Dermis microvascular lymphatic vessel endothelial cell (primary cell): Measurements from ENCODE around the gene ZNF528. TPM values are rescaled to one million over a fixed set of nuclear protein-coding genes. Genes with fewer than 3 reads are reported as not detected.
A peak's percentile ranks its signal among the peaks of the same experiment; 100 is the strongest.

Experiments used
- DNase-seq, 2 donors: peaks; one replicate each; pipeline versions ENCODE4 v3.0.0 to v3.0.0-alpha.2; 2010; ENCODE audit warnings: low read depth in 2 of 2
- total RNA-seq: library from RNA; depleted of rRNA; stranded (reverse); fragments of >200 nt; gene quantifications from 2 replicates; pipeline ENCODE4 v1.2.1, GENCODE V29; 2014

The ZNF528 gene
- total RNA-seq, result 7.3 and 9.1 TPM in 2 replicates

DNA sequence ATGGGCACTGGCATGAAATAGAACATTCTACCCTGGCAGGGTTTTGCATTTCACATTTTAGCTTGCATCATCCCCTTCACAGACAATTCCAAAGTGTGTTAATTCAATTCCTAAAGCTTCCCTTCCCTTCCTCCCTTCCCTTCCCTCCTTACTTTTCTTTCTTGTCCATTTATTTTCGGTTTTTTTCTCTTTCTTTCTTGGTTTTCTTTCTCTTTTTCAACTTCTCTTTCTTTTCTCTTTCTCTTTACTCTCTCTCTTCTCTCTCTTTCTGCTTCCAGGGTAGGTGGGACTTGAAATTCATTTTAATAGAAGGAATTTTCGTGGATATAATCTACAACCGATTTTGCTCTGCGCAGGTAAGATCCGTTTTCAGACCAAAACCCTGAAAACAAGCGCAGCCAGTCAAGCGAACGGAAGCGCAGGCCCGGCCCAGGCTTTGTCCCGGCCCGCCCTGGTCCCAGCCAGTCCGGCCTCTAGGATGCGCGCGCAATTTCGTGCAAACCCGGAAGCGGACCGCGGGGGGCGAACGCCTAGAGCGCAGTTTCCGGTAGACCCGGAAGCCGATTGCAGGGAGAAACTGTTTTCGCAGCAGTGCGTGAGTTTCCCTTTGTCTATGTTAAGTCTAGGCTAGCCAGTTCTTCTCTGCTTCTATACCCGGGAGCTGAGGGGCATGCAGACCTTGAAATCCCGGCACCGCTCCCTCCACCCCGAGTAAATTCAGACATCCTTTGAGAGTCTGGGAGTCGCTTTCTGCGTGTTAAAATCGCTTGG lies at the start of gene ZNF528:
ZNF528 (plus strand) TSS at position 540 of the 771 bp plus-strand sequence. CDS start 4,165 bp downstream, outside the sequence.
- peak; percentile 90 to 95 for DNase-seq

DNA sequence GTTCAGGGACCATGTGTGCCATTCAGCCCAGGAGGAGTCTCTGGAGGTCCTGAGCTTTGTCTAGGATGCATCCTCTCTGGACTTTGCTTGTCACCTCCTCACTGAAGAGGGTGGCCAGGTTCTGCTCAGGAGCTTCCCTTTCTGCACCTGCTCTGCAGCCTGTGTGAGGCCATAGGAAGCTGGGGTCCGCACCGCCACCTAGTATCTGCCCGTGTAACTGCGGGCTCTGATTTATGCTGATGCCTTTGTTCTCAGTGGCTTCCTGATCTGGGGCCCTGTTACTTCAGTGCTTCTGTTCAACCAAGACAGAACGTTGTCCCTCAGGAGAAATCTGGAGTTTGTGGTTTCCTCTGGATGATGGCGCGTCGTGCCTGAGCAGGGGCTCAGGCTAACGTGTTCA lies 46.1 kb upstream of the ZNF528 start:
- no peak for DNase-seq

DNA sequence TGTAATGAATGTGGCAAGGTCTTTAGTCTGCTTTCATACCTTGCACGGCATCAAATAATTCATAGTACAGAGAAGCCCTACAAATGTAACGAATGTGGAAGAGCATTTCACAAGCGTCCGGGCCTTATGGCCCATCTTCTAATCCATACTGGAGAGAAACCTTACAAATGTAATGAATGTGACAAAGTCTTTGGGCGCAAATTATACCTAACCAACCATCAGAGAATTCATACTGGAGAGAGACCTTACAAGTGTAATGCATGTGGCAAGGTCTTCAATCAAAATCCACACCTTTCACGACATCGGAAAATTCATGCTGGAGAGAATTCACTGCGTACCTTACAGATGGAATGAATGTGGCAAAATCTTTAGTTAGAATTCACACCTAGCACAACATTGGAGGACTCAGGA lies 31.2 kb upstream of the ZNF528 start:
- no peak for DNase-seq

DNA sequence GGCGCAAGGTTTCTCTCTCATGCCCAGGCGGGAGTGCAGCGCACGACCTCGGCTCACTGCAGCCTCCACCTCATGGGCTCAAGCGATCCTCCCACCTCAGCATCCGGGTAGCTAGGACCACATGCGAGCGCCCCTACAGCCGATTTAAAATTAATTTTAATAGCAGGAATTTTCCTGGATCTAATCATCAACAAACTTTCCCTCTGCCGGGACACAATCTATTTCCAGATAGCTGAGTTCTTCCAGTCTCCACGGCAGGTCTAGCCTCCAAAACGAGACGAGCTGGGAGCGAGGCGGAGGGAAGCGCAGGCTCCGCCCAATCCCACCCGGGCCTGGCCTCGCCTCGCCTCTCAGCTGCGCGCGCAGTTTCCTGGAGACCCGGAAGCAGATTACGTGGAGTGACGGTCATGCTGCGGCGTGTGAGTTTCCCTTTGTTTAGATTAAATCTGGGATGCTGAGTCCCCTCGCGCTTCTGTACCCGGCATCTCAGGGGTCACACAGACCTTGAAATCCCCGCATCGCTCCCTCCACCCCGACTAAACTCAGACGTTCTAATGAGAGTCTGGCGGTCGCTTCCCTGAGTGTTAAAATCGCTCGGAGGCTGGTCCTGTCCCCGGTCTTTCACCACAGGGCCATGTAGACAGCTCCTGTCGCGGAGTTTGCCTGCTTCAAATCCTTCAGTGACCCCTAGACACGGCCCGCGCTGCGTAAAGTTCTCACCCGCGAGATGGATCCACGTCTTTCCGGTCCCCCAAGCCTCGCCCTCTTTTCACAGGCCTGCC lies 27.9 kb upstream of the ZNF528 start, which contains the start of gene ZNF880:
ZNF880 (plus strand) TSS at position 365 of the 782 bp plus-strand sequence; CDS start at position 408, 43 bp downstream.
- peak; percentile 84 to 93 for DNase-seq

DNA sequence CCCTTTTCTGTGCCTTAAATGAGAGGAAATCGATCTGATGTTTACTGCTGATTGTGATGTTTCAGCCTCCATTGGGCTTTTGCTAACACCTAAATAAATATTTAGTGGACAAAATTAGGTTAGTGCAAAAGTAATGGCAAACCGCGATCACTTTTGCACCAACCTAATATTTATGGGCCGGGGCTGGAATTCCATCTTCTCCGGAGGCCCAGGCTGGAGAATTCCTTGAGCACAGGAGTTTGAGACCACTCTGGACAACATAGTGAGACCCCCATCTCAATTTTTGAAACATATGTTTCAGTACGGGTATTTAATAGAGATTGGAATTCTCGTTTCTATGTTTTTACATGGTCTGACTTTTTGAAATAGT lies 27.3 kb upstream of the ZNF528 start:
- DNase-seq, result no peak

DNA sequence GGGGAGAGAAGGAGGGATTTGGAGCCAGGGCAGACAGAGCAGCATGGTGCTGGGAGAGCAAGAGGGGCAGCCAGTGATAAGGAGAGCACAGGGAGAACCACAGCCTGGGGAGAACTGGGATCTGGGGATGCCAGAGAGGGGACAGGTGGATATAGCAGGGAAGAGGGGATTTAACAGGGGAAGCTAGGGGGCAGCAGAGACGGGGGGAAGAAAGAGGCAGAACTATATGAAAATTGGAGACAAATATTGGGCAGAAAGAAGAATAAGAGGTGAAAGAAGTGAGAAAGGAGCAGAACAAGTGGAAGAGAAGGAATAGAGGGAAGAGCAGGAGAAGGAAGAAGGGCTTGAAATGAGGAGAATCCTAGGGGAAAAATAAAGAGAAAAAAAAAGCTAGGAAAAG lies 6.5 kb upstream of the ZNF528 start:
- no peak for DNase-seq

DNA sequence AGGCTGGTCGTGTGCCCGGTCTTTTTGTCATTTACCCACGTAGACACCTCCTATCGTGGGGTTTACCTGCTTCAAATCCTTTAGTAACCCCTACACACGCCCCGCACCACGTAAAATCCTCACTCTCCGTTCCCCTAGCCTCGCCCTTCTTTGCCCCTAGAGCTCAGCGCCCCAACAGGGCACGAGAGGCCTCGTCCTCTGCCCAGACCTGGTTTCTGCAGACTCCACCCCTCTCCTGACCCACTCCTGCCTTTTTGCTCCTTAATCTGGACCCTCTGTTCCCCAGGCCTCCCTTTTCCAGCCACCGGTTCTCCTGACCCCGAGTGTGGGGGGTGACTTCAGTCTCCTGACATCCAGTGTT lies 412 bp downstream of the ZNF528 start:
- no peak for DNase-seq

DNA sequence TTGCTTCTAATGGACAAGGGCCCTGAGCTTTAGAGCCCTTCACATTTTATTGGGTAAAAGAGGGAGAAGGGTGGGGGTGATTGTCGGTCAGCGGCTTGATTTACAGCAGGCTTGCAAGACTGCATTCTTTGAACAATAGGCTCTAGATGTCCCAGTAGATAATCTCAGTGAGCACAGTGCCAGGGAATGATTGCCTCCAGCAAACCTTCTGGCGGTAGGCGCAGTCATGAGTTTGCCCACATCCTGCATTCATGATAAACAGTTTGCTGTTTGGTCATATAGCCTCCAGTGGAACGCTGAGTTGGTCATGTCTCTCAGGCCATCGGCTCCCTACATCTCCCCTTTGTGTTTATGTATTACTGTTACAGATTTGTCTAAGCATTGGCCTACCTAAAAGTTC lies 12.6 kb downstream of the ZNF528 start:
- DNase-seq, result no peak

DNA sequence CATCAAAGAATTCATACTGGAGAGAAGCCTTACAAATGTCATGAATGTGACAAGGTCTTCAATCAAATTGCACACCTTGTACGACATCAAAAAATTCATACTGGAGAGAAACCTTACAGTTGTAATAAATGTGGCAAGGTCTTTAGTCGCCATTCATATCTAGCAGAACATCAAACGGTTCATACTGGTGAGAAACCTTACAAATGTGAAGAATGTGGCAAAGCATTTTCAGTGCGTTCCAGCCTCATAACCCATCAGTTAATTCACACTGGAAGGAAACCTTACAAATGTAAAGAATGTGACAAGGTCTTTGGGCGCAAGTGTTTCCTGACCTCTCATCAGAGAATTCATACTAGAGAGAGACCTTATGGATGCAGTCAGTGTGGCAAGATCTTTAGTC lies 18.1 kb downstream of the ZNF528 start:
- no peak for DNase-seq

DNA sequence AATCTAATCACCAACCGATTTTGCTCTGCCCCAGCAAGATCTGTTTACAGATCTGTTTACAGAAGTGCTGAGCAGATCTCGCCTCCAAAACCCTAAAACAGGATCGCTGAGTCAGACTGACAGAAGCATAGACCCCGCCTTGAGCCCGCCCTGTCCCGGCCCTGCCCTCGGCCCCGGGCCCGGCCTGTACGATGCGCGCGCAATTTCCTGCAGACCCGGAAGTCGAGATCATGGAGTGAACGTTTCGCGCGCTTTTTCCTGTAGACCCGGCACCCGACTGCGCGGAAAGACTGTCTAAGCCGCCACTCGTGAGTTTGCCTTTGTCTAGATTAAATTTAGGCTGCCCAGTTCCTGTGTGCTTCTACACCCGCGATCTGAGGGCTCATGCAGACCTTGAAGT lies 31.3 kb downstream of the ZNF528 start, which contains the start of gene ZNF534:
ZNF534 (plus strand) TSS at position 212 of the 400 bp plus-strand sequence. CDS start 2,327 bp downstream, outside the sequence.
- no peak for DNase-seq

DNA sequence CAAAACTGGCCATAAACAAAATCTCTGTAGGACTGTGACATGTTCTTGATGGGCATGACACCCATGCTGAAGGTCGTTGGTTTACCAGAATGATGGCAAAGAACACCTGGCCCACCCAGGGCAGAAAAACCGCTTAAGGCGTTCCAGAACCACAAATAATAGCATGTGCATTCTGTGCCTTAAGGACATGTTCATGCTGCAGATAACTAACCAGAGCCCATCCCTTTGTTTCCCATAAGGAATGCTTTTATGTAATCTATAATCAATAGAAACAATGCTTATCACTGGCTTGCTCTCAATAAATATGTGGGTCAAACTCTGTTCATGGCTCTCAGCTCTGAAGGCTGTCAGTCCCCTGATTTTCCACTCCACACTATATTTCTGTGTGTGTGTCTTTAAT lies 44.5 kb downstream of the ZNF528 start:
- no peak for DNase-seq

DNA sequence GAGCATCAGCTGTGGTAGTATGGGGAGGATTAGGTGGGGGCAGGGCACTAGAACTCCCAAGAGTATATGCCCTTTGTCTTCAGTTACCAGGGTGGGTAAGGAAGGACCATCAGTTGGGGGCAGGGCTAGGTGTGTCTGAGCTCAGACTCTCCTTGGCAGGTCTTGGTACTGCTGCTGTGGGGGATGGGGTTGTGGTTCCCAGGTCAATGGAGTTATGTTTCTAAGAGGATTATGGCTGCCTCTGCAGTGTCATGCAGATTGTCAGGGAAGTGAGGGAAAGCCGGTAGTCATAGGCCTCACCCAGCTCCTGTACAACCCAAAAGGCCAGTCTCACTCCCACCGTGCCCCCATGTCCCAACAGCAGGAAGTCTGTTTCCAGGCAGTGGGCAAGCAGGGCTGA lies 46.9 kb downstream of the ZNF528 start:
- no peak for DNase-seq

DNA sequence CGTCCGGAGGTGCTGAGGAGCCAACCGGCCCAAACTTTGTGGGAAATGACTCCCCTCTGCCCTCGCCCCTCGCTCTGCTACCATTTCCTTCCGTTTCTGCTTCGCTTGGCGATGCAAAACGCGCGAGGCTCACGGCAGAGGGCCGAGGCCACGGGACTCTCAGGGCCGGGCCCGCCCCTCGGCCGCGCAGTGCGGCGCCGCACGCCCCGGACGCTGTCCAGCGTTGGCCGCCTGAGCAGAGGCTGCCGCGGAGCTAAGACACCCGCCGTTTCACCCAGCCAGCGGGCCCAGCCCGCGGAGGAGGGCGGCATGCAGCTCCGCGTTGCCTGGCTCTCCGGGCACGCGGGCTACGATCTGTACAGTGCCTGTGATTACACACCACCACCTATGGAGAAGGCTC lies 53.6 kb downstream of the ZNF528 start:
- DNase-seq, result no peak

DNA sequence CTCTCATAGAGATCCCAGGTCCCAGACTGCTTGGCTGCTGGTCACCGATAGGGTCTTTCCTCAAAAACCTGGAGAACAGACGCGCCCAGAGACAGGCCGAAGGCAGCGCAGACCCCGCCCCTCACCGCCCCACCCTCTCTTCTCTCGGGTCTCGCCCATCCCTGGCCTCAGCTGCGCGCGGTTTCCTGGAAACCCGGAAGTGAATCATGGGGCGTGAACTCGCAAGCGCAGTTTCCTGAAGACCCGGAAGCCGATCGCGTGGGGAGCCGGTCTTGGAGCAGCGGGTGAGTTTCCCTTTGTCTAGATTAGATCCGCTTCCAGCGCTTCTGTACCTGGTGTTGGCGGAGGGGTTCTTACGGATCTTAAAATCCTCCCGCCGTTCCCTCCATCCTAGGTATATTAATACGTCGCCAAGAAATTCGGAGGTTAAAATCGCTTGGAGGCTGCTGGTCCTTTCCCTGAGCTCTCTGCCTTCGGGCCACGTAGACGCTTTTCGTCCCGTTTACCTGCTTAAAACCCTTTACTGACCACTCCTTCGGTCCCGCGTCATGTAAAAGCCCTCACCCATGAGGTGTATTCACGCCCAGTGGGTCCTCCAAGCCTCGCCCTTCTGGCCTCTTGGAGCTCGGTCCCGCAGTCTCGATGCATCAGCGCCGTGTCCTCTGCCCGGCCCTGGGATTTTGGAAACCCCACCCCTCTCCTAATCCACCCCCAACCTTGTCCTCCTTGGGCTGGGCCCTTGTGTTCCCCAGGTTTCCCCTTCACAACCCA lies 55.9 kb downstream of the ZNF528 start, which contains the start of gene ZNF578:
ZNF578 (plus strand) TSS at position 230 of the 771 bp plus-strand sequence. CDS start 48,293 bp downstream, outside the sequence.
- DNase-seq, result peak; percentile 38 to 84

DNA sequence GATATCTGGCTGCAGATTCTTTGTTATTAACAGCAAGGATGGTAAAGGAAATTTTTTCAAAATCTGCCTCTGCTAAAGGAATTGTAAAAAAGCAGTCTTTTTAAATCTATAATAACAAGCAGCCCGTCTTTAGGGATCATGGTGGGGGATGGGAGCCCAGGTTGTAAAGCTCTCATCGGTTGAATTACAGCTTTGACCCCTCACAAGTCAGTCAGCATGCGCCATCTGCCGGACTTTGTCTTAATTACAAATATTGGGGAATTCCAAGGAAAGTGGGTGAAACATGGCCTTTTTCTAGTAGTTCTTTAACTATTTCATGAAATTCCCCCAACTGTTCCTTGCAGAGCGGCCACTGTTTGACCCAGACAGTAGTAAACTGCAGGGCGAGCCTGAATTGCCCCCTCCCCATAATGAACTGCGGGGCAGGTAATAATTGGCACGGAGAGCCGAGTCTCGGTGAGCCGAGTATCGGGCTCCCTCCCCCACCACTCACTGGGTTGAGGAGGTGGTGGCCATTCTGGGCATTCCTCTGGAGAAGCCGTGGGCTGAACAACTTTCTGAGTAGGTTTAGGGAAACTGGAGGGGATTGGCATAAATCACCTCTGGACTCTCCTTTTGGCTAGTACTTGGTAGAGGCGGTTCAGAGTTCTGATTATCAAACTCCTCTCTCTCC lies 67.3 kb downstream of the ZNF528 start:
- no peak for DNase-seq

Other genes starting within 250 kb of the ZNF528 start
- gene ZNF836, start 226.2 kb upstream of the ZNF528 start, total RNA-seq, result 7.5 and 7.8 TPM in 2 replicates
- 95.0 and 163 TPM in 2 replicates for gene PPP2R1A, start 207.8 kb upstream of the ZNF528 start, total RNA-seq
- 5.4 and 10.4 TPM in 2 replicates for gene ZNF766, start 128.3 kb upstream of the ZNF528 start, total RNA-seq
- 3.2 and 5.2 TPM in 2 replicates for gene ZNF480, start 100.7 kb upstream of the ZNF528 start, total RNA-seq
- gene ZNF610, start 61.6 kb upstream of the ZNF528 start, total RNA-seq, result 1.7 and 2.0 TPM in 2 replicates
- gene ZNF880, start 27.9 kb upstream of the ZNF528 start, total RNA-seq, result 18.0 and 19.0 TPM in 2 replicates
- not detected in 2 replicates for gene ZNF534, start 31.3 kb downstream of the ZNF528 start, total RNA-seq
- gene ZNF578, start 55.7 kb downstream of the ZNF528 start, total RNA-seq, result 0.64 and 1.4 TPM in 2 replicates
- gene ZNF808, start 129.8 kb downstream of the ZNF528 start, total RNA-seq, result 10.3 and 11.3 TPM in 2 replicates
- gene ZNF701, start 172.4 kb downstream of the ZNF528 start, total RNA-seq, result 9.5 and 12.3 TPM in 2 replicates
- gene ZNF83, start 240.5 kb downstream of the ZNF528 start, total RNA-seq, result 23.9 and 30.3 TPM in 2 replicates